Smooth muscle cell of the brain vasculature (primary cell): Measurements from ENCODE around the gene CLPX.
"Not testable (repeated sequence)": the region's sequence is repeated elsewhere in the genome, so short reads cannot be mapped to it uniquely, and the experiment has no call there.

Source experiments
- DNase-seq: peaks from one replicate; pipeline ENCODE4 v3.0.0-alpha.2; 2012; ENCODE audit warnings: low read depth, low spot score

The CLPX gene

DNA sequence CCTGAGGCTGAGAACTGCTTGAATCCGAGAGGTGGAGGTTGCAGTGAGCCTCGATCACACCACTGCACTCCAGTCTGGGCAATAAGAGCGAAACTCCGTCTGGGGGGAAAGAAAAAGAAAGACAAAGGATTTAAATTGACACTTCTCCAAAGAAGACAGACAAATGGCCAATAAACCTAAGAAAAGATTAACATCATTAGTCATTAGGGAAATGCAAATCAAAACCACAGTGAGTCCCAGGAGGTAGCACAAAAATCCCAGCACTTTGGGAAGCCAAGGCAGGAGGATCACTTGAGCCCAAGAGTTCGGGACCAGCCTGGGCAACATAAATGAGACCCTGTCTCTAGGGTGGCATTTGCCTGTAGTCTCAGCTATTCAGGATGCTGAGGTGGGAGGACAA is 12.6 kb downstream of the CLPX start:
- no peak for DNase-seq

DNA sequence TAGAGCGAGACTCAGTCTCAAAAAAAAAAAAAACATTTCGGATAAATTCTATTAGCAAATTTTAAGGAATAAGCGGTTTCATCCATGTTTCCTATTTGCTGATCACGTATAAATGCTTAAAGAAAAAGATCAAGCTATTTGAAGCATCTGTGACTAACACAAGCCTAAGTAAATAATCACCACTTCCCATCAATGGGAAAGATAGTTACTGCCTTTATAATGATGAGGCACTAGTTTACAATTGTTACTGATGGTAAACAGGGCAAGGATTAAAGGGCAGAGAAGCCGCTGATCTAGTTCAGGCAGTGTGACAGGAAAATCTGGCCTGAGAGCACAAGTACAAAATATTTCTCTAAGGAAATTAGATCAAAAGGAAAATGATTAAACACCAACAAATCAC is 13.7 kb downstream of the CLPX start:
- no peak for DNase-seq

DNA sequence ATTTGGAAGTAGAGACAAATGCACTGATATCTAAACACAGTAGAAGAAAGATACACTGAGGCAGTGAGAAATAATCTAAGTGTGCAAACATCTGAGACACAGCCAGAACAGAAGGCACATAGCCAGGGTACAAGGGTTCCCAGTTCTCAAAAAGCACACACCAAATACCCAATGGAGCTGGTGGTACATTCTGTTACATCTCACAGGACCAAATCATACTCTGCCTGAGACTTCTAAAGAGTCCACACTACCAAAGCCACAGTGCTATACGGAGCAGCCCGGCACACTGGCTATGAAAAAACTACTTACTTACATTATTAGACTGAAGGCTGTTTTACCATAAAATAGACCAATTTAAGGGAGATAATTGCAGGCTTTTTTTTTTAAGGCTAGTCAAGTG is 19.3 kb downstream of the CLPX start:
- DNase-seq = no peak

DNA sequence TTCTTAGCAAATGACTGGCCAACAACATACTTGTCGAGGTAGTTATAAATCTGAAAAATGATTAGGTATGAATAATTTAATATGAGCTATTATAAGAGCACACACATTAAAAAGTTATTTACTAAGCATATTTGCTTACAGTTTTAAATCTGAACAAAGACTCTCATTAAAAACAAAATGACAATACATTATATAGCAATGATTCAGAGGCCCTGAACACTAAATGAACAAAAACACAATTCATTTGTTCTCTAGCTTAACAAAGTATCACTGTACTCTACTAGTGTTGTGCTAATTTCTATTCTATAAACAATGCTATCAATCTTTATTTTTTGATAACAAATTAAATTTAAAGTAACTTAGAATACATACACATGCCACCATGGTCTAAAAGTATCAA is 21.0 kb downstream of the CLPX start:
- DNase-seq = no peak

DNA sequence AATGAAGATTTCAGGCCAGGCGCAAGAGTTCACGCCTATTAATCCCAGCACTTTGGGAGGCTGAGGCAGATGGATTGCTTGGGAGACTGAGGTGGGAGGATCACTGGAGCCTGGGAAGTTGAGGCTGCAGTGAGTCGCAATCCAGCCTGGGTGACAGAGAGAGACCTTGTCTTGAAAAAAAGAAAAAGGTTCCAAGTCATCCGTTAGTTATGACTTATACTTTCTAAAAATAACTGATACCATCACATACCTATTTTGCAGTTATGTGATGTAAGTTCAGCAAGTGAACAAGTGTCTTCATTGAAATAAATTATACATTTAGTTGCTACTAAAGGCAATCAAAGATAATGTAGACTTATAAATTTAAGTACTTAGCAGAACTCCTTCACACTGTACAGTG is 22.1 kb downstream of the CLPX start:
- DNase-seq = no peak

DNA sequence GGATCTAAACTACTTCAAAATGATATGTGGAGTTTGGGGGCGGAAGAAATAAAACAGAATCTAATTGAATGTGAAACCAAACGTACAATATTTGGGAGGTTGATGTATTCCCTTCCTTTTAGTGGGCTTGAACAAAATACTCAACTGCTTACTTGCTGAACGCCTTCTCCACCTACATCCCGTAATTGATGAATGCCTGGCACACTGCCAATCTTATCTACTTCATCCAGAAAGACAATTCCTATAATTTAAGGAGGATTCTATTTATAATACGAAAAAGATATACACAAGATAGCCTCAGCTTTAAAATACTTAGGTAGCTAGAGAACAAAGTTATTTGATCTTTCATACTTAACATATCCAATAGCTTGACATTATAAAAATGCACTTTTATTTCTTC is 28.4 kb downstream of the CLPX start:
- no peak for DNase-seq

DNA sequence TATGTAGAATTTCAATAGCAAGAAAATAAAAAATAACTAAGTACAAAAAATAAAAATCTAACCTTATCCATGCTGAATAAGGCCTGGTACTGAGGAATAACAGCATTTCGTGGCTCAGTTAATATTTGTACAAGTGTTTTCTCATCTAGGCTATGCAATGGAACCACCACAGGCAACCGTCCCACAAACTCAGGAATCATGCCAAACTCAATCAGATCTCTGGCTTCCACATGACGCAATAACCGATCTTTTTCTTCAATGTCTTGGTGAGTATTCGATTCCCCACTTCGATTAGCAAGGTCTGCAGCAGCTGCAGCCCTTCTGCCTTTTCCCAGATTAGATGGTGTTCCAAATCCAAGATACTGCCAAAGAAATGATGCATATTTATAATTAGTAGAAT is 30.4 kb downstream of the CLPX start:
- no peak for DNase-seq

DNA sequence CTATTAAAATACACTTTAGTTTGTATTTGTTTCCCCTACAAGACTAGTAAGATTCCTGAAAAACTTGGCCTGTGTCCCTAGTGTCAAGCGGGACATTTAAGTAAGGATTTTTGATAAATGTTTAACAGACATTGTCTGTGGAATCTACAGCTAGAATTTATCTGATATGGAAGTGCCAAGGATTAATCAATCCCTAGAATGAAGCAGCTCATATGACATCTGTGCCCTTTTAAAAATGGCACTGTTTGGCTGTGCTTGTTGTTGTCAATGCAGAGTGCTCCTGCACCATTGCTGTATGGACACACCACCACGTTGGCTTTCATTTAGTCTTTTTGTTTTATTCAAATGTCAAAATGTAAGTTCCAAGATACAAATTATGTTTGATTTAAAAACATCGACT is 37.2 kb downstream of the CLPX start:
- DNase-seq = no peak

DNA sequence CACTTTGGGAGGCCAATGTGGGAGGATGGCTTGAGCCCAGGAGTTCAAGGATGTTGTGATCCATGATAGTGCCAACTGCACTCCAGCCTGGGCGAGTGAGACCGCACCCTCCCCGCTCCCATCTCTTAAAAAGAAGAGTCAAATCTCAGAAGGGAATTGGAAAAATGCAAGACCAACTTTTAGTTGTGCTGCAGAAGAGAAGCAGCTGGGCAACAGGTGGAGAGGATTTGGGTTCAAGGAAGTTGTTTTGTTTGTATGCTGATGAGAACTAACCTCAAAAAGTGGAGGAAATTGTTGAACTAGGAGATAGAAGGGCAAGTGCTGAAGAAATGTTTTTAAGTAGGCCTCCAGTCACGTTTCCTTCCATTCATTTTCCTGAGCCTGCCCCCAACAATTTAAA is 38.7 kb downstream of the CLPX start:
- DNase-seq = no peak

DNA sequence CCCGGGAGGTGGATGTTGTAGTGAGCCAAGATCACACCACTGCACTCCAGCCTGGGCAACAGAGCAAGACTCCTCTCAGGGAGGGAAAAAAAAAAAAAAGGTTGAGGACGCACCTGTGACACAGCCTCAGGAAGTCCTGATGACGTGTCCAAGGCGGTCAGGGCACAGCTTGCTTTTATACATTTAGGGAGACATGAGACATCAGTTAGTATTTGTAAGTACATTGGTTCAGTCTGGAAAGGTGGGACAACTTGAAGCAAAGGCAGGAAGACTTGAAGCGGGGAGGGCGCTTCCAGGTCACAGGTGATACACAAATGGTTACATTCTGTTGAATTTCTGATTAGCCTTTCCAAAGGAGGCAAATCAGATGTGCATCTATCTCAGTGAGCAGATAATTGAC is 46.5 kb downstream of the CLPX start:
- DNase-seq = not testable (repeated sequence)

DNA sequence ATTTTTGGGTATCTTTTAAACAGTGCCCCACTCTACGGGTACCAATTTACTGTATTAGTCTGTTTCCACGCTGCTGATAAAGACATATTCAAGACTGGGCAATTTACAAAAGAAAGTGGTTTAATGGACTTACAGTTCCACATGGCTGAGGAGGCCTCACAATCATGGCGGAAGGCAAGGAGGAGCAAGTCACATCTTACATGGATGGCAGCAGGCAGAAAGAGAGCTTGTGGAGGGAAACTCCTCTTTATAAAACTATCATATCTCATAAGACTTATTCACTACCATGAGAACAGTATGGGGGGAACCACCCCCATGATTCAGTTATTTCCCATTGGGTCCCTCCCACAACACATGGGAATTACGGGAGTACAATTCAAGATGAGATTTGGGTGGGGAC is 47.2 kb downstream of the CLPX start:
- not testable (repeated sequence) for DNase-seq

DNA sequence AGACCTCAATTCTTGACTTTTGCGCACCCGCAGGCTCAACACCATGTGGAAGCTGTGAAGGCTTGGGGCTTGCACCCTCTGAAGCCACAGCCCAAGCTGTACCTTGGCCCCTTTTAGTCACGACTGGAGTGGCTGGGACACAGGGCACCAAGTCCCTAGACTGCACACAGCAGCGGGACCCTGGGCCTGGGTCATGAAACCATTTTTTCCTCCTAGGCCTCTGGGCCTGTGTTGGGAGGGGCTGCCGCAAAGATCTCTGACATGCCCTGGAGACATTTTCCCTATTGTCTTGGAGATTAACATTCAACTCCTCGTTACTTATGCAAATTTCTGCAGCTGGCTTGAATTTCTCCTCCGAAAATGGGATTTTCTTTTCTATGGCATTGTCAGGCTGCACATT is 48.1 kb downstream of the CLPX start:
- DNase-seq = not testable (repeated sequence)

DNA sequence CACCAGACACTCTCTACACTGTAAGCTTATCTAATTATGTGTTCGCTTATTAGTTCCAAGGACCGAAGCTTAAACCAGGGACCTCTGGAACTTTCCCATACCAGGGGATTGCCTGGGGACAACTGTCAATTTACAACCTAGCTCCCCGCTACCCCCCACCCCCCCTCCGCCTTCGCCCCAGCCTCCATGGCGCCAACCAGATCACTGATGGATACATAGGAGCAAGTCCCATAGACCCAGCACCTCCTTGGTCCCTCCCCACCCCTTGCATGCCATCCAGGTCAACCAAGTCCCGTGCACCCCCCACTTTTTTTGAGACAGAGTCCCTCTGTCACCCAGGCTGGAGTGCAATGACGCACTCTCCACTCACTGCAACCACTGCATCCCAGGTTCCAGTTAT is 50.6 kb downstream of the CLPX start:
- no peak for DNase-seq

DNA sequence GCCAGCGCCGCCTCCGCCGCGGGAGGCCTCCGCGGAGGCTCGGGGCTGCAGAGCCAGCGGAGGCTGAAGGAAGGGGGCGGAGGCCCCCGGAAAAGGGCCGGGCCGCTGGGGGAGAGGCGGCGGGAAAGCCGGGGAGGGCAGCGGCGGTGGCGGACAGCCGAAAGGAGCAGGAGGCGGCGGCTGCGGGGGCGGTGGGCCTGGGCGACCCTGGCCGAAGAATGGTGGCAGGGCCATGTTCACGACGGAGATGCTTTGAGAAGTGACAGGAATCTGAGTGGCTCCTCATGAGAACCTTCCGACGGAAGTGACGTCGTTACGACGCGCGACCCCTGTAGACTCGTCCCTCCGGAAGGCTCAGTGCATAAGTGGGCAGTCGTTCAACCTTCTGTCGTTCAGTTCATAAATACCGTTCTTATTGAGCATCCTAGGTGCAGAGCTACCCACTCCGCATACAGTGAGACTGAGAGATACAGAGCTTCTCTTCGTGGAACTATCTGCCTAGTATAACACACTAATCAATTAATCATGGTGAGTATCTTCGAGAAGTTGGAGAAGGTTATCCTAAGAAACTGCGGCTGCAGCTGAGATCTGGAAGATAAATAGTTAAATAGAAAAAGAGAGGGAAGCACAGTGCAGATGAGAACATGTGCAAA is 51.5 kb downstream of the CLPX start, which contains the start of gene PDCD7:
PDCD7 (minus strand) TSS at position 261 of the 653 bp plus-strand sequence; CDS start at position 234, 27 bp downstream.
- peak; percentile 75 for DNase-seq

DNA sequence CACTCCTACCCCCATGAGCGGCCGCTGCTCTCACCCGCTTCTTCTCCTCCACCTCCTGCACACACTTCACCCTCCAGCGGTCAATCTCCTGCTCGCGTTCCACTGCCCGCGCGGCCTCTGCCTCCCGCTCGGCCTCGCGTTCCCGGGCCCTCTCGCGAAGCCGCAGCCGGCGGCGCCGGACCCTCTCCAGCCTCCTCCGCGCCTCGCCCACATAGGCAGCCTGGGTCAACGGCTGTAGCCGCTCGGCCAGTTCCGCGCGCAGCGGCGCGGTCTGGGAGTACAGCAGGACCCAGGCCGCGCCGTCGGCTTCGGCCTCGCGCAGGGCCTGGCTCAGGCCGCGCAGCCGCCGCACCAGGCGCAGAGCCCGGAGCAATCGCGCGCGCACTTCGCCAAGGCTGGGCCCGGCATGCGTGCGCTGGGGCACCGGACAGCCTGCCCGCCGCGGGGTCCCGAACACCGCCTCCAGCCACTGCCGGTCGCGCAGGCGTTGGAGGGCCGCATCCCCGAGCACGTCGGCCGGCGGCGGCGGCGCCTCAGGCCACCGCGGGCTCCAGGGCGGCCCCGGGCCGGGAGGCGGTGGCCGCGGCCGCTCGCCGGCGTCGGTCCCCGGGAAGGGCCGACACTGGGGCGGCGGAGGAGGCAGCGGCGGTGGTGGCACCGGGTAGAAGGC is 52.1 kb downstream of the CLPX start:
- peak; percentile 7 for DNase-seq

DNA sequence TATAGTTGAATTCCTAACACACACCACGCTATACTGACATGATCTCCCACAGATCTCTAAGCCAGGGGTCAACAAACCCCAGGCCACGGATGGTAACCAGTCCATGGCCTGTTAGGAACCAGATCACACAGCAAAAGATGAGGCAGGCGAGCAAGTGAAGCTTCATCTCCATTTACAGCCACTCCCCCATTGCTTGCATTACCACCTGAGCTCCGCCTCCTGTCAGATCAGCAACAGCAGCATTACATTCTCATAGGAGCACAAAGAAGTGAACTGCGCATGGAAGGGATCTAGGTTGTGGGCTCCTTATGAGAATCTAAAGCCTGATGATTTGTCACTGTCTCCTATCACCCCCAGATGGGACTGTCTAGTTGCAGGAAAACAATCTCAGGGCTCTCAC is 54.2 kb downstream of the CLPX start:
- no peak for DNase-seq

DNA sequence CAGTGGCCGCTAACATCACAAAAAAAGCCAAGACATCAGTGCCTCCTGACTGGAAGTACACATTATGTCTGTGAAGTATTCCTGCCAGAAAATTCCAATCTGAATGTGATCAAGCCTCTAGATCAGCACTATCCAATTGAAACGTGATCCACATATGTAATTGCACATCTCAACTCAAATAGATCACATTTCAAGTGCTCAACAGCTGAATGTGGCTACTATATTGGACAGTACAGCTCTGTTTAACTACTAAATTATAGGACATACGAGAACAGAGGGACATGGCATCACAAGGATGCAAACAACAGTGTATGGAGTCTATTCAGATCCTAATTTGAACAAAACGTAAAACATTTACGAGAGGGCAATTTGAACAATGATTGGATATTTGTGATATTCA is 69.6 kb downstream of the CLPX start:
- no peak for DNase-seq

DNA sequence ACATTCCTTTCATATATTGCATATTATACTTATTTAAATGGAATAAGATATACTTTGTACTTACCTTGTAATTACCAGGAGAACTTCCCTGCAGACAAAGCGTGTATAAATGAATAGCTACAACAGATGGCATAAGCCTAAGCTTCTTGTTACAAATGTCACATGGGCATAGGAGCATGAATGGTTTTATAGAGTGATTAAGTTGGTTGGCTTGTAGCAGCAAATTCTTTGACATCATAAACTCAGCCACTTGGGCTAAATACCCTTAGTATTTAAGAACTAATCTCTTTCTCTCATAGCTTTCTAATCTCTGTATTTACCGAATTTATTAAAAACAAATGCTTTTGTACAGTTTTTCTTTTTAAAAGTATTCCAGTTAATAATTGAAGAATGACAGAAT is 70.1 kb downstream of the CLPX start, which contains the start of gene UBAP1L:
UBAP1L (minus strand) TSS at position 115 of the 400 bp plus-strand sequence. CDS start 8,985 bp downstream, outside the sequence.
- no peak for DNase-seq

DNA sequence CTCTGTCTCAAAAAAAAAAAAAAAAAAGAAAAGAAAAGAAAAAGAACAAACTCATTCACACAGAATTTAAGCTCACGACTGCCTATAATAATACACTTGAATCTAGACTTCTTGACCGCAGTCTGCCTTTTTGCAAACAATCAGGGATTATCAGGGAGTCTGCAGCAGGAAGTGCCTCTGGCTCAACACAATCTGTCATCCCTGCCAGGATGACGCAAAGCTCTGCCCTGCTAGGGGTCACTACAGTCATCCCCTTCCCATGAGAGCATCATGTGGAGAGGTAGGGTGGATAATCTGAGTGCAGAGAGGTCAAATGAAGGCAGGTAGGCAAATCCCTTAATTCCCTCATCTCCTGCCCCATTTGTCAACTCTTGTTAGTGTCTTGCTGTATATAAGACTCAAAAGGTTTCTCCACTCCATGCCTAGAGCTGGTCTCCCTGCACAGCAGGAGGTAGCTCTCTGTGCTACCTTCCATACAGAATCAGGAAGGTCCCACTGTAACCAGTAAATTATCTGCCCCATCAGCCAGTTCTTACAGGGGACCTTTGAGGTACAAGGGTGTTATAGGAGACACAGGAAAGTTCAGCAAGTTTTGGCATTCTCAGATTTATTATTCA is 74.4 kb downstream of the CLPX start:
- no peak for DNase-seq

DNA sequence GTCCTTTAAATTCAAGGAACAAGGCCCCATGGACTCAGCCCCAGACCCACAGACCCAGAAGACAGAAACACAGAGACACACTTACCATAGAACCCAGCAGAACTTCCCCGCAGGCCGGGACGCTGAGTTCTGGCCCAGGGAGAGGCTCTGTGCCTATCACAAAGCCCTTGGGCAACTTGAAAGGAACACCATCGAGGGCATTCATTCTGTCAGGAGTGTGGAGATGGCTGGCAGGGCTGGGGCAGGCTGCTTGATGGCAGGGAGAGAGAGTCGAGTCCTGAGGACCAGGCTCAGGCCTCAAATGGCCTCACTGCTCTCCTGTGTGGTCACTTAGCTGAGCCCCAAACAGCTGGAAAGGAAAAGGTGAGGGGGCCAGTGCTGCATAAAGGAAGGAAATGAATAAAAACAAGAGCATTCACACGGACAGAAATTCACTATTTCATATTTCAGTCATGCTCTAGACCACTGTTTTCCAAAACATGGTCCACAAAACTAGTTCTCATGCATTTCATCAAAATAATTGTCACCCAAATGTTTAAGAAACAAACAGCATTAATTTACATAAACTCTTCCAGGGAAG is 79.0 kb downstream of the CLPX start:
- no peak for DNase-seq

DNA sequence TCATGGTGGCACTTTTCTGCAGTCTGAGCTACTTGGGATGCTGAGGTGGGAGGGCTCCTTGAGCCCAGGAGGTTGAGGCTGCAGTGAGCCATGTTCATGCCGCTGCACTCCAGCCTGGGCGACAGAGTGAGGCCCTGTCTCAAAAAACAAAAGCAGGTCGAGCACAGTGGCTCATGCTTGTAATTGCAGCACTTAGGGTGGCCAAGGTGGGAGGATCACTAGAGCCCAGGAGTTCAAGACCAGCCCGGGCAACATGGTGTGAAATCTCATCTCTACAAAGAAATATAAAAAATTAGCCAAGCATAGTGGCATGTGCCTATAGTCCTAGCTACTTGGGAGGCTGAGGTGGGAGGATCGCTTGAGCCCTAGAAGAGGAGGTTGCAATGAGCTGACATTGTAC is 80.1 kb downstream of the CLPX start:
- DNase-seq = no peak

DNA sequence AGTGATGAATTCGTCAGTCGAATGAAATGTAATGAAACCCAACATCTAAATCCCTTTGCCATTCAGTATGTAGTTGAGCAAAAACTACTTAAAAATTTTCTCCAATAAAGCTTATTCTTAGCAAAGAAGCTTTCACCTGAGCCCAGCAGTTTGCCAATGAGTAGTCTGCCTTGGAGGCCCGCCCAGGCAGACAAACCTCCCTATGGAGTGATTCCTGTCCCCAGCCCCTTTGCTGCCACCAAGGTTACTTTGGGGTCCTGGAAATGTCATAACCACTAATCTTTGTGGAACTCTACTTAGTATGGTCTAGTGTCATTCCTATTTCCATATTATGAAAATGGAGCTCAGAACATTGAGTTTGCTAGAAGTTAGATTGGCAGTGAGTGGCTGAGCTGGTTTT is 82.2 kb downstream of the CLPX start:
- no peak for DNase-seq
